A673 (cell line): ENCODE results near the gene INTS15. TPM values are rescaled to one million over a fixed set of nuclear protein-coding genes. Genes with fewer than 3 reads are reported as not detected.
"Not testable (repeated sequence)": the region's sequence is repeated elsewhere in the genome, so short reads cannot be mapped to it uniquely, and the experiment has no call there.

Experiments
- BruUV-seq: library from RNA; stranded (reverse); fragments of 400-500 nt; replicated peaks from 2 replicates; lab custom pipeline; 2021; lab: Mats Ljungman, UMichigan
- CTCF ChIA-PET: fragments of 300-600 bp; sonication (Branson Sonifier 250); formaldehyde crosslinking; loops from one replicate; lab custom pipeline; 2022; ENCODE audit warnings: antibody characterized with exemption; lab: Charles Lee
- POLR2A ChIA-PET: fragments of 300-600 bp; sonication (Branson Sonifier 250); formaldehyde crosslinking; loops from one replicate; lab custom pipeline; 2022; ENCODE audit warnings: antibody characterized with exemption; ENCODE audit not compliant: low non-redundant PET; lab: Charles Lee
- DNase-seq: peaks from one replicate; pipeline ENCODE4 v3.0.0-alpha.2; 2015; ENCODE audit warnings: low spot score
- H3K27ac ChIP-seq: fragments of 200-600 bp; sonication (generic); 2 replicates; pipeline ENCODE4 v1.5.1; 2016; ENCODE audit warnings: mixed run types, low read depth, mild to moderate bottlenecking, mixed read lengths, antibody characterized with exemption, low read length; ENCODE audit not compliant: poor library complexity, severe bottlenecking
- H3K27me3 ChIP-seq: fragments of 200-600 bp; sonication (generic); replicated peaks from 2 replicates; pipeline ENCODE4 v1.6.1; 2017; ENCODE audit warnings: mixed run types, low read depth, mild to moderate bottlenecking, mixed read lengths, antibody characterized with exemption, low read length; ENCODE audit not compliant: insufficient read depth, poor library complexity
- H3K36me3 ChIP-seq: fragments of 200-600 bp; sonication (generic); 2 replicates; pipeline ENCODE4 v1.6.1; 2016; ENCODE audit warnings: mixed run types, mild to moderate bottlenecking, mixed read lengths, antibody characterized with exemption, low read length; ENCODE audit not compliant: insufficient read depth, poor library complexity, severe bottlenecking
- H3K4me1 ChIP-seq: fragments of 200-600 bp; sonication (generic); 2 replicates; pipeline ENCODE4 v1.6.1; 2017; ENCODE audit warnings: mixed run types, mild to moderate bottlenecking, mixed read lengths, antibody characterized with exemption, low read length; ENCODE audit not compliant: insufficient read depth, poor library complexity, severe bottlenecking
- H3K4me3 ChIP-seq: fragments of 200-600 bp; sonication (generic); 2 replicates; pipeline ENCODE4 v1.5.1; 2016; ENCODE audit warnings: low read depth, mixed run types, mild to moderate bottlenecking, mixed read lengths, low read length; ENCODE audit not compliant: poor library complexity, severe bottlenecking
- H3K9me3 ChIP-seq: fragments of 200-600 bp; sonication (generic); 2 replicates; pipeline ENCODE4 v1.6.1; 2016; ENCODE audit warnings: mixed run types, low read depth, mild to moderate bottlenecking, mixed read lengths, antibody characterized with exemption, low read length; ENCODE audit not compliant: poor library complexity, severe bottlenecking
- CTCF ChIP-seq: fragments of 300-800, 200-600 bp; sonication (generic); conservative IDR thresholded peaks from 2 replicates; pipeline ENCODE4 v1.5.1; 2017; ENCODE audit warnings: low read depth, mild to moderate bottlenecking, antibody characterized with exemption, low read length, moderate library complexity, mixed read lengths
- EZH2 ChIP-seq: fragments of 200-600 bp; sonication (generic); IDR thresholded peaks from 2 replicates; pipeline ENCODE4 v1.6.1; 2017; ENCODE audit warnings: borderline replicate concordance, low read depth, mild to moderate bottlenecking, mixed read lengths, antibody characterized with exemption, low read length; ENCODE audit not compliant: poor library complexity, severe bottlenecking
- intact Hi-C: fragments of 100-400 bp; cut with micrococcal nuclease; formaldehyde crosslinking; loops from one replicate; pipeline ENCODE4 v1.10.0; 2022; ENCODE audit not compliant: unreplicated experiment
- total RNA-seq: library from RNA; stranded (reverse); gene quantifications from 2 replicates; pipeline ENCODE4 v1.2.3, GENCODE V29; 2021

INTS15 gene
- total RNA-seq, 1 experiment from 2014 or later, result 39.7 TPM

GRCh38 chr7:6577369-6578113, 12.3 kb upstream of the INTS15 start, which contains the start of gene ZDHHC4:
Gene ZDHHC4 (plus strand): TSS chr7:6577454. CDS start chr7:6580562, 3,108 bp downstream.
- intact Hi-C loops, result no loop called here
- no TSS peak for BruUV-seq
- Histone ChIP-seq H3K27me3 (no peaks in the 10 kb centered on the region), H3K4me3 (peak within 1 kb of the TSS; percentile 93), H3K27ac (peak within 1 kb of the TSS; percentile 97), H3K4me1 (no peaks in the 10 kb centered on the region), H3K9me3 (no peaks in the 10 kb centered on the region), H3K36me3 (peaks cover 16% of the 10 kb centered on the region)
- DNase-seq, result peak; percentile 94
- ChIA-PET CTCF (interaction anchor here (0.6 kb wide), 2 partner anchors 12 to 81 kb away, joined by 3 to 8 read pairs; no protein-coding TSS in a partner anchor), POLR2A (no interaction called here)
- no peak for TF ChIP-seq EZH2
- TF ChIP-seq CTCF, result no peak

GRCh38 chr7:6578114-6579084, 11.4 kb upstream of the INTS15 start:
- TSS peak; percentile 50 for BruUV-seq
- H3K36me3 ChIP-seq, result peaks cover 25% of the 10 kb centered on the region
- peak overlapping the region; percentile 97 for H3K27ac ChIP-seq
- POLR2A ChIA-PET, result no interaction called here
- H3K27me3 ChIP-seq, result no peaks in the 10 kb centered on the region
- no peak for DNase-seq
- TF ChIP-seq CTCF (no peak), EZH2 (no peak)
- H3K9me3 ChIP-seq, result no peaks in the 10 kb centered on the region
- peak overlapping the region; percentile 93 for H3K4me3 ChIP-seq
- CTCF ChIA-PET, result no interaction called here
- H3K4me1 ChIP-seq, result no peaks in the 10 kb centered on the region
- intact Hi-C loops, result no loop called here

GRCh38 chr7:6579446-6579845, 10.4 kb upstream of the INTS15 start:
- DNase-seq, result peak; percentile 29
- no peak overlapping the region for H3K4me3 ChIP-seq
- intact Hi-C loops, result no loop called here
- no peaks in the 10 kb centered on the region for H3K4me1 ChIP-seq
- ChIA-PET POLR2A (no interaction called here), CTCF (no interaction called here)
- H3K27me3 ChIP-seq, result no peaks in the 10 kb centered on the region
- TF ChIP-seq EZH2, result no peak
- no peak for TF ChIP-seq CTCF
- H3K9me3 ChIP-seq, result no peaks in the 10 kb centered on the region
- BruUV-seq, result no TSS peak
- H3K27ac ChIP-seq, result no peak overlapping the region
- H3K36me3 ChIP-seq, result peaks cover 32% of the 10 kb centered on the region

GRCh38 chr7:6585746-6586432, 3.9 kb upstream of the INTS15 start:
- BruUV-seq, H3K4me1 ChIP-seq, H3K27ac ChIP-seq, H3K9me3 ChIP-seq, H3K4me3 ChIP-seq, intact Hi-C loops, POLR2A ChIA-PET, DNase-seq, CTCF ChIA-PET, H3K27me3 ChIP-seq: not testable (repeated sequence)
- peaks cover 61% of the 10 kb centered on the region for H3K36me3 ChIP-seq
